Measurements from ENCODE around the gene PSEN1. TPM values are rescaled to one million over a fixed set of nuclear protein-coding genes. Genes with fewer than 3 reads are reported as not detected.

The PSEN1 gene
- total and polyA plus RNA-seq, 2 of the 8 experiments (the other 6 are each of a cell fraction or from before 2014, with no cell fraction given): 10.1 to 38.7 TPM

GRCh38 chr14:73172500-73172899 is 36.2 kb downstream of the PSEN1 start:
- 89% methylated on average over 3 of the region's 3 CpGs; no CpG with 5 or more reads in 1 of the 2 experiments for WGBS, 2 experiments (ENCODE audit: extremely low coverage in 1 of 2, insufficient coverage in 1 of 2, insufficient read length in 1 of 2, insufficient replicate concordance in 2 of 2, low coverage in 1 of 2, low lambda C conversion rate in 2 of 2, missing lambda C conversion rate in 1 of 2)
- Histone ChIP-seq H2AK5ac (ENCODE audit: low read depth, low read length) (no peak overlapping the region), H3K23me2 (ENCODE audit: low read depth, low read length) (no peaks in the 10 kb centered on the region), H3K23ac (ENCODE audit: insufficient read length) (no peak overlapping the region), H3K4me3 (ENCODE audit: extremely low read depth in 1 of 4, insufficient read depth in 2 of 4, low read depth in 3 of 4, low read length in 4 of 4) (no peak overlapping the region), H3K56ac (replicated peaks; ENCODE audit: insufficient read length, low read depth, low read length) (no peak overlapping the region), H3K4me2 (ENCODE audit: insufficient read depth in 1 of 2, low read depth in 2 of 2, low read length in 2 of 2) (no peak overlapping the region), H3K36me3 (ENCODE audit: control insufficient read depth in 2 of 4, insufficient read depth in 4 of 4, low read length in 3 of 4) (peaks cover 6 to 49% (median 25%) of the 10 kb centered on the region in 4 experiments), H4K20me1 (replicated peaks in 1 of 2; ENCODE audit: control insufficient read depth in 1 of 2, insufficient read depth in 2 of 2, low read length in 2 of 2) (peaks cover 3 to 4% of the 10 kb centered on the region in 2 experiments), H3K18ac (ENCODE audit: extremely low read depth, low read length) (no peak overlapping the region), H2BK5ac (ENCODE audit: low read depth, low read length) (no peak overlapping the region), H2BK15ac (ENCODE audit: low read length) (no peak overlapping the region), H2AFZ (ENCODE audit: low read length) (no peak overlapping the region), H4K5ac (ENCODE audit: insufficient read length, low read depth, low read length) (no peak overlapping the region), H3K27me3 (replicated peaks in 1 of 4; ENCODE audit: control insufficient read depth in 3 of 4, extremely low read depth in 1 of 4, insufficient read depth in 3 of 4, low read length in 3 of 4) (no peaks in the 10 kb centered on the region), H4K91ac (replicated peaks; ENCODE audit: insufficient read length, low read length) (no peak overlapping the region), H3K79me1 (ENCODE audit: low read depth, low read length) (no peaks in the 10 kb centered on the region; the same call in 1 of the 2 replicates), H3K9ac (replicated peaks in 1 of 4; ENCODE audit: extremely low read depth in 1 of 4, low read depth in 3 of 4, low read length in 3 of 4) (no peak overlapping the region), H2BK20ac (ENCODE audit: low read length) (no peak overlapping the region), H2BK120ac (replicated peaks; ENCODE audit: low read depth, low read length) (no peak overlapping the region), H3K27ac (ENCODE audit: low read depth, low read length) (no peak overlapping the region), H3K79me2 (ENCODE audit: control insufficient read depth in 1 of 2, insufficient read depth in 2 of 2, low read length in 2 of 2) (no peaks in the 10 kb centered on the region), H3K4me1 (replicated peaks in 1 of 4; ENCODE audit: control insufficient read depth in 3 of 4, insufficient read depth in 4 of 4, low read length in 3 of 4) (peaks cover 2 to 10% (median 6%) of the 10 kb centered on the region in 4 experiments; a peak in 6 of 7 replicates), H4K8ac (ENCODE audit: extremely low read depth, insufficient read depth, low read length) (no peak overlapping the region), H3K14ac (ENCODE audit: insufficient read length) (no peak overlapping the region), H3K4ac (replicated peaks; ENCODE audit: insufficient read length, low read depth, low read length) (no peak overlapping the region), H3K9me3 (ENCODE audit: insufficient read depth in 2 of 2, low read depth in 1 of 2, low read length in 1 of 2) (no peaks in the 10 kb centered on the region), H2BK12ac (ENCODE audit: low read depth, low read length) (no peak overlapping the region)
- DNase-seq (ENCODE audit: low read depth in 1 of 2, low spot score in 2 of 2): no peak
- FAIRE-seq: no peak
- ChIA-PET CTCF (ENCODE audit: partially characterized antibody) (interaction anchor here (0.6 to 2.9 kb wide), 18 partner anchors 23 to 337 kb away, joined by 3 to 18 read pairs (median 3); no protein-coding TSS in a partner anchor), POLR2A (ENCODE audit: partially characterized antibody) (no interaction called here)
- TF ChIP-seq ZNF274 (IDR thresholded peaks at IDR 0.05; ENCODE audit: borderline replicate concordance, extremely low read depth, low read length): no peak
- TF ChIP-seq ASH2L (IDR thresholded peaks at IDR 0.05; ENCODE audit: low read length): no peak
- TF ChIP-seq POU5F1 (IDR thresholded peaks at IDR 0.05; ENCODE audit: low read depth, low read length): no peak
- no peak for TF ChIP-seq JUND (IDR thresholded peaks at IDR 0.05; ENCODE audit: low read length)
- TF ChIP-seq EZH2 (IDR thresholded peaks at IDR 0.05; ENCODE audit: low read depth, low read length, severe bottlenecking): no peak
- TF ChIP-seq KDM1A (IDR thresholded peaks at IDR 0.05; ENCODE audit: borderline replicate concordance, low read length): no peak
- TF ChIP-seq CTBP2 (IDR thresholded peaks at IDR 0.05; ENCODE audit: borderline replicate concordance, insufficient read depth, insufficient read length, low read length): no peak
- TF ChIP-seq TEAD4 (IDR thresholded peaks at IDR 0.05; ENCODE audit: low read depth, low read length): no peak

All from H1 (cell line).